Measurements from ENCODE around the gene CHIA. TPM values are rescaled to one million over a fixed set of nuclear protein-coding genes. Genes with fewer than 3 reads are reported as not detected.

CHIA gene
- total and polyA plus RNA-seq, 2 donors (not counting 3 experiments of a cell fraction or from before 2014, with no cell fraction given) = not detected

- Histone ChIP-seq H4K20me1 (replicated peaks; ENCODE audit: control insufficient read depth, extremely low read depth, insufficient read depth, low read length) (no peaks in the 10 kb centered on the region), H3K4me2 (ENCODE audit: insufficient read depth, low read length) (no peak overlapping the region), H3K27me3 (ENCODE audit: control insufficient read depth in 2 of 2, insufficient read depth in 2 of 2, low read length in 2 of 2) (no peaks in the 10 kb centered on the region), H3K27ac (ENCODE audit: insufficient read depth, low read depth, low read length) (no peak overlapping the region), H3K4me3 (replicated peaks in 1 of 3; ENCODE audit: insufficient read depth in 1 of 3, low read depth in 1 of 3, low read length in 3 of 3) (no peak overlapping the region), H3K4me1 (ENCODE audit: control insufficient read depth, extremely low read depth, insufficient read depth, low read length) (no peaks in the 10 kb centered on the region), H3K36me3 (ENCODE audit: control insufficient read depth in 2 of 2, extremely low read depth in 1 of 2, insufficient read depth in 2 of 2, low read length in 2 of 2) (no peaks in the 10 kb centered on the region), H3K9me1 (replicated peaks; ENCODE audit: control insufficient read depth, extremely low read depth, insufficient read depth, low read length) (no peaks in the 10 kb centered on the region), H3K9me3 (replicated peaks; ENCODE audit: control insufficient read depth, insufficient read depth, low read length) (no peaks in the 10 kb centered on the region), H2AFZ (ENCODE audit: low read depth, low read length) (no peak overlapping the region), H3K79me2 (ENCODE audit: control insufficient read depth, insufficient read depth, low read length) (no peaks in the 10 kb centered on the region), H3K9ac (replicated peaks; ENCODE audit: extremely low read depth, insufficient read depth, low read length) (no peak overlapping the region)
- no peak for DNase-seq (ENCODE audit: low read depth, low spot score)
- BruUV-seq (replicated peaks) = no TSS peak
- ChIA-PET POLR2A (no interaction called here), CTCF (no interaction called here)
- no peak for TF ChIP-seq FOS (IDR thresholded peaks at IDR 0.05; ENCODE audit: borderline replicate concordance, insufficient read depth, low read length)
- no peak for TF ChIP-seq EZH2 (IDR thresholded peaks at IDR 0.05; ENCODE audit: borderline replicate concordance, low read depth, low read length, severe bottlenecking)
- no peak for TF ChIP-seq POLR2AphosphoS5 (IDR thresholded peaks at IDR 0.05; ENCODE audit: insufficient read depth, low read depth, low read length)
- no peak for TF ChIP-seq MAX (IDR thresholded peaks at IDR 0.05; ENCODE audit: insufficient read depth, insufficient read length)
- TF ChIP-seq POLR2A (IDR thresholded peaks at IDR 0.05; ENCODE audit: low read depth, low read length) = no peak
- no peak for TF ChIP-seq MYC (IDR thresholded peaks at IDR 0.05; ENCODE audit: low read depth, low read length)
- no peak for TF ChIP-seq JUN (IDR thresholded peaks at IDR 0.05; ENCODE audit: borderline replicate concordance, insufficient read depth, insufficient read length, low read depth)
- TF ChIP-seq GATA2 (IDR thresholded peaks at IDR 0.05; ENCODE audit: insufficient read depth, insufficient read length, low read depth, low read length) = no peak
- no peak for TF ChIP-seq CTCF (IDR thresholded peaks at IDR 0.05; ENCODE audit: extremely low read depth in 1 of 2, insufficient read depth in 1 of 2, low read depth in 1 of 2, low read length in 2 of 2)
- intact Hi-C loops (cut with micrococcal nuclease) (no loop called here), dilution Hi-C loops (cut with MboI; ENCODE audit: extremely low pct_ligation_motif_present, low sequenced_read_pairs) (no loop called here)
- no peak for FAIRE-seq
Measured at GRCh38 chr1:111280267-111280666, 10.4 kb upstream of the CHIA start.
